Esophagus muscularis mucosa (tissue), 4 donors: ENCODE results near the gene NRG2. TPM values are rescaled to one million over a fixed set of nuclear protein-coding genes. Genes with fewer than 3 reads are reported as not detected.

Experiments
- DNase-seq: peaks from one replicate; pipeline ENCODE4 v3.0.0-alpha.2; 2017; ENCODE audit errors: extremely low spot score
- H3K27ac ChIP-seq, 4 donors: fragments of 200-600 bp; sonication (generic); replicated peaks in 1 of 4; 1 replicate in 3 of 4; 2 replicates in 1 of 4; pipeline ENCODE4 v1.5.1; 2016 to 2019; ENCODE audit warnings: mild to moderate bottlenecking in 1 of 4
- H3K27me3 ChIP-seq, 4 donors: fragments of 200-600 bp; sonication (generic); one replicate each; pipeline versions ENCODE4 v1.5.1 to v1.6.0; 2016 to 2019
- H3K36me3 ChIP-seq, 4 donors: fragments of 200-600 bp; sonication (generic); one replicate each; pipeline ENCODE4 v1.5.1; 2016 to 2019
- H3K4me1 ChIP-seq, 4 donors: fragments of 200-600 bp; sonication (generic); one replicate each; pipeline ENCODE4 v1.5.1; 2016 to 2019
- H3K4me3 ChIP-seq, 4 donors: fragments of 200-600 bp; sonication (generic); 1 replicate in 2 of 4; 2 replicates in 2 of 4; pipeline ENCODE4 v1.5.1; 2016 to 2019; ENCODE audit warnings: mild to moderate bottlenecking in 4 of 4, moderate library complexity in 1 of 4
- H3K9me3 ChIP-seq, 4 donors: fragments of 200-600 bp; sonication (generic); 1 replicate in 3 of 4; 2 replicates in 1 of 4; pipeline ENCODE4 v1.5.1; 2016 to 2019
- EP300 ChIP-seq: sonication (generic); formaldehyde crosslinking; IDR thresholded peaks from one replicate; pipeline ENCODE4 v1.6.1; 2017; ENCODE audit warnings: antibody characterized with exemption
- POLR2A ChIP-seq: fragments of 450-650 bp; IDR thresholded peaks from one replicate; pipeline ENCODE4 v1.6.1; 2017; ENCODE audit warnings: antibody characterized with exemption, moderate library complexity, mild to moderate bottlenecking, low read depth
- POLR2AphosphoS5 ChIP-seq, 2 donors: sonication (generic); formaldehyde crosslinking; IDR thresholded peaks; one replicate each; pipeline ENCODE4 v1.6.1; 2017; ENCODE audit warnings: antibody characterized with exemption in 2 of 2
- WGBS: methylation state at CpG from one replicate; pipeline ENCODE4 v1.1.5; 2018; 5-methylcytosine and 5-hydroxymethylcytosine counted together
- intact Hi-C: fragments of 100-400 bp; cut with DNase I; formaldehyde crosslinking; loops from one replicate; pipeline ENCODE4 v1.15.1; 2023
- total RNA-seq, 4 donors: library from RNA; depleted of rRNA; stranded (reverse); fragments of >200 nt; gene quantifications; one replicate each; pipeline versions ENCODE4 v1.1.0 to v1.2.1, GENCODE V29; 2016
- TF ChIP-seq, protein P1 (sequence below), 3 experiments: fragments of 200-600 bp in 2 of 3; fragments of 450-650 bp in 1 of 3; sonication (generic) in 2 of 3; IDR thresholded peaks; one replicate each; pipeline ENCODE4 v1.5.1; 2017 to 2019; ENCODE audit warnings: antibody characterized with exemption in 3 of 3, mild to moderate bottlenecking in 2 of 3, moderate library complexity in 1 of 3

NRG2 gene
- total RNA-seq, 4 donors from 2014 or later: 2.8 to 5.0 (median 4.1) TPM

DNA sequence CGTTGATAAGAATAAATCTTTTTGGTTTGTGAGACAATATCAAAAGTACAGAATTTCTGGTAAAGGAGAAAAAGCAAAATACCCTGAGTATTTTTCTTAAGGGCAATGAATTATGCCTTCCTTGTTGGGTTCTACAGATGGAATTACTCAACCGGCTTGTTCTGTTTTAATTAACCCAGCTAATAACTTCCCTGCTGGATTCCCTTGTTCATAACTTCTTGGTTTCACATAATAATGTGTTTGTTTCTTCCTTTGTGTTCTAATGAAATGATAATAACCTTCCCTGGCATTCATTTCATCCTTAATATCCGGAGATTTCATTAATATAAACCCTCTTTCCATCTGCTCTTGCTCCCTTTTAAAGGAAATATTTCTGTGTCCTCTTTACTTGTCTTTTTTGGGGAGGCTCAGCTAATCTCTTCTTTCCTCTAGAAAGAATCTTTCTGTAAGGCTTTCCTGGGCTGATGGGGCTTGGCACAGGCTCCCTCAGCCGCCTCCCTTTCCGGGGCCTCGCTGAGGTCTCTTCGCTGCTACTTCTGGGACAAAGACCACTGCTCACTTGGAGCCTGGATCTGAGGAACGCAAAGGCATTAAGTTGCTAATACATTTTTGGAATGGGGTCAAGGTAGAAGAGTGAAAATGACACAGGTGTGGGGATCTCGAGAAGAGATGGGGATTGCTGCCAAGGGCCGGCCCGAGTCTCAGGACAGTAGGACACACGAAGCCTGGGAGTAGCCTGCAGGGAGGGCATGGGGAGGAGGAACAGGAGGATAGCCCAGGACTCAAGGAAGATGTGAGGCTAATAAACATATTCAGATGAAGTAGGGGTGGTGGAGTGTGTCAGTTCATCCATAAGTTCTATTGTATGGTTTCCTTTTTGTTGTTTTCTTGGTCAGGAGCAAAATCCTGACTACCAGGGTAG is 118.5 kb downstream of the NRG2 start:
- 64% methylated on average over 12 of the region's 12 CpGs for WGBS
- Histone ChIP-seq H3K27me3 (no peaks in the 10 kb centered on the region), H3K27ac (no peak overlapping the region), H3K4me3 (no peak overlapping the region), H3K4me1 (no peaks in the 10 kb centered on the region), H3K9me3 (no peaks in the 10 kb centered on the region), H3K36me3 (no peaks in the 10 kb centered on the region)
- DNase-seq: no peak
- intact Hi-C loops: no loop called here
- TF ChIP-seq POLR2AphosphoS5 (IDR thresholded peaks at IDR 0.05): no peak
- TF ChIP-seq, protein P1, sequence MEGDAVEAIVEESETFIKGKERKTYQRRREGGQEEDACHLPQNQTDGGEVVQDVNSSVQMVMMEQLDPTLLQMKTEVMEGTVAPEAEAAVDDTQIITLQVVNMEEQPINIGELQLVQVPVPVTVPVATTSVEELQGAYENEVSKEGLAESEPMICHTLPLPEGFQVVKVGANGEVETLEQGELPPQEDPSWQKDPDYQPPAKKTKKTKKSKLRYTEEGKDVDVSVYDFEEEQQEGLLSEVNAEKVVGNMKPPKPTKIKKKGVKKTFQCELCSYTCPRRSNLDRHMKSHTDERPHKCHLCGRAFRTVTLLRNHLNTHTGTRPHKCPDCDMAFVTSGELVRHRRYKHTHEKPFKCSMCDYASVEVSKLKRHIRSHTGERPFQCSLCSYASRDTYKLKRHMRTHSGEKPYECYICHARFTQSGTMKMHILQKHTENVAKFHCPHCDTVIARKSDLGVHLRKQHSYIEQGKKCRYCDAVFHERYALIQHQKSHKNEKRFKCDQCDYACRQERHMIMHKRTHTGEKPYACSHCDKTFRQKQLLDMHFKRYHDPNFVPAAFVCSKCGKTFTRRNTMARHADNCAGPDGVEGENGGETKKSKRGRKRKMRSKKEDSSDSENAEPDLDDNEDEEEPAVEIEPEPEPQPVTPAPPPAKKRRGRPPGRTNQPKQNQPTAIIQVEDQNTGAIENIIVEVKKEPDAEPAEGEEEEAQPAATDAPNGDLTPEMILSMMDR (IDR thresholded peaks at IDR 0.05): no peak
- TF ChIP-seq EP300: no peak
- TF ChIP-seq POLR2A: no peak

DNA sequence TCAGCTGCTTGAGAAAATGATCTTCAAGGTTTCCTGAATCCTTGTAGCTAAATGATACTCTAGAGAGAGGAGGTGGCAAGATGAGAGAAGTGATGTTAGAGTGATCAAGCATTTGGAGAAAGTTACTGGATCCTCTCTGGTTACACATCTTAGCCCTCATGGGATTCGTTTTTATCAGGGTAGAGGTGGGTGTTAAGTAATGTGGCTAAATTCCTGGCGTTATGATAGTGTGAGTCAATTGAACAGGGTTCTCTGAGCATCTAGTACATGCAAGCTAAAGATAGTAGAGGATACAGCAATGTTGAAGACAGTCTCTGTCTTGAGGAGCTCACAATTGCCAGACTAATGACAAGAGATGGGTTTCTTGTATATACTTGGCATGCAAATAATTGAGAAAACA is 123.8 kb downstream of the NRG2 start:
- no peaks in the 10 kb centered on the region for H3K9me3 ChIP-seq
- 50% methylated on average over 2 of the region's 2 CpGs for WGBS
- intact Hi-C loops: no loop called here
- no peaks in the 10 kb centered on the region for H3K4me1 ChIP-seq
- H3K27ac ChIP-seq: no peak overlapping the region
- DNase-seq: no peak
- H3K4me3 ChIP-seq: no peak overlapping the region
- H3K27me3 ChIP-seq: no peaks in the 10 kb centered on the region
- no peaks in the 10 kb centered on the region for H3K36me3 ChIP-seq
- no peak for TF ChIP-seq EP300
- no peak for TF ChIP-seq POLR2A
- TF ChIP-seq POLR2AphosphoS5 (IDR thresholded peaks at IDR 0.05): no peak
- TF ChIP-seq, protein P1 (IDR thresholded peaks at IDR 0.05): no peak

DNA sequence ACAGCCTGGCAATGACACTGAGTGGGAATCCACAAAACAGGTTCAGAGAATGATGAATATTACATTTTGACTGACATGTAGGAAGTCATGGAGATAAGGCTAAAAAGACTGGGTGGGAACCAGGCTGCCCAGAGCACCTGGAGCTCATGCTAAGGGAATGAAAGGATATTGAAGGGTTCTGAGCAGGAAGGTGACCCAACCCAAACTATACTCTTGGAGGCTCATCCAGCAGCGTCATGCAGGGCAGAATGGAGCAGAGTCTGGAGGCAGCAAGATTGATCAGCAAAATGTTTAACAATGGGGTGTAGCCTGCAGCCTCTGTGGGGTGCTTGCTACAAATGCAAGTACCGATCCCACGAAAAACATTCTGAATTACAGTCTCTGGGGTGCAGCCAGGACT is 127.3 kb downstream of the NRG2 start:
- no peak for DNase-seq
- Histone ChIP-seq H3K27ac (no peak overlapping the region), H3K4me3 (no peak overlapping the region), H3K4me1 (no peaks in the 10 kb centered on the region), H3K36me3 (no peaks in the 10 kb centered on the region), H3K27me3 (no peaks in the 10 kb centered on the region), H3K9me3 (no peaks in the 10 kb centered on the region)
- 46% methylated on average over 3 of the region's 3 CpGs for WGBS
- intact Hi-C loops: no loop called here
- TF ChIP-seq, protein P1 (IDR thresholded peaks at IDR 0.05): no peak
- TF ChIP-seq POLR2AphosphoS5 (IDR thresholded peaks at IDR 0.05) (no peak), POLR2A (no peak), EP300 (no peak)

DNA sequence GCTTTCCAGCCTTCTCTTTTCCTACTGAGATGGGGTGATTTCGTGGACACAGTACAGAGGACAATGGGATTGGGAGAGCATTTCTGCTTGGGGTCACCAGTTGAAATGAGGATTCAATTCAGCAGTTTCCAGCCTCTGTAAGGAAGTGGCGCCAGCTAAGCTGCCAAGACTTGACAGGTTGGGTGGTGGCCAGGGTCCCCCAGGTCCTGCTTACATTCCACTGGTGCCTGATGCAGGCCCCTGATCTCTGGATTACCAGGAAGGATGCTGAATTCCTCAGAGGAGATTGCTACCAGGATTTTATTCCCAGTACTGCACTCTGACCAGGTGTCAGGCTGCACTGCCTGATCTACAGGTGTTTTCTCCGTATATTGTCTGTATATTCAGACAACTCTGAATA is 127.8 kb downstream of the NRG2 start:
- Histone ChIP-seq H3K27me3 (no peaks in the 10 kb centered on the region), H3K27ac (no peak overlapping the region), H3K4me3 (no peak overlapping the region), H3K9me3 (no peaks in the 10 kb centered on the region), H3K36me3 (no peaks in the 10 kb centered on the region), H3K4me1 (no peaks in the 10 kb centered on the region)
- 74% methylated on average over 3 of the region's 3 CpGs for WGBS
- TF ChIP-seq, protein P1 (IDR thresholded peaks at IDR 0.05): no peak
- no peak for TF ChIP-seq EP300
- intact Hi-C loops: no loop called here
- DNase-seq: no peak
